ENCODE results near the gene AFF2. TPM values are rescaled to one million over a fixed set of nuclear protein-coding genes. Genes with fewer than 3 reads are reported as not detected.

Gene AFF2
- total and polyA plus RNA-seq, 8 donors: 0.10 to 84.0 (median 0.72) TPM; not detected in 3

GRCh38 chrX:148582353-148582752 lies 81.9 kb downstream of the AFF2 start:
- TF ChIP-seq POLR2A (IDR thresholded peaks at IDR 0.05) (no peak), CTCF (IDR thresholded peaks at IDR 0.05) (no peak), EP300 (IDR thresholded peaks at IDR 0.05) (no peak), POLR2AphosphoS5 (IDR thresholded peaks at IDR 0.05) (no peak)
- intact Hi-C loops (cut with DNase I; ENCODE audit: low total_unique reads): no loop called here
- H3K4me3 ChIP-seq: no peak overlapping the region
- H3K36me3 ChIP-seq: no peaks in the 10 kb centered on the region
- H3K27ac ChIP-seq: no peak overlapping the region
- H3K27me3 ChIP-seq: no peaks in the 10 kb centered on the region
- H3K9me3 ChIP-seq: no peaks in the 10 kb centered on the region
- no peak for DNase-seq
- H3K4me1 ChIP-seq: no peaks in the 10 kb centered on the region

GRCh38 chrX:148588649-148589310 lies 88.4 kb downstream of the AFF2 start:
- intact Hi-C loops (cut with DNase I; ENCODE audit: low total_unique reads): no loop called here

GRCh38 chrX:148592595-148592994 lies 92.2 kb downstream of the AFF2 start:
- no peaks in the 10 kb centered on the region for H3K36me3 ChIP-seq
- TF ChIP-seq POLR2AphosphoS5 (IDR thresholded peaks at IDR 0.05): no peak
- TF ChIP-seq POLR2A (IDR thresholded peaks at IDR 0.05): no peak
- no peak for TF ChIP-seq CTCF (IDR thresholded peaks at IDR 0.05)
- no peak for TF ChIP-seq EP300 (IDR thresholded peaks at IDR 0.05)
- intact Hi-C loops (cut with DNase I; ENCODE audit: low total_unique reads): no loop called here

More at GRCh38 chrX:148588649-148589310, 88.4 kb downstream of the AFF2 start:
- Histone ChIP-seq H3K36me3 (no peaks in the 10 kb centered on the region), H3K4me1 (no peaks in the 10 kb centered on the region), H3K27me3 (no peaks in the 10 kb centered on the region), H3K27ac (no peak overlapping the region), H3K9me3 (no peaks in the 10 kb centered on the region), H3K4me3 (no peak overlapping the region)
- no peak for TF ChIP-seq POLR2A (IDR thresholded peaks at IDR 0.05)
- TF ChIP-seq EP300 (IDR thresholded peaks at IDR 0.05): no peak
- no peak for TF ChIP-seq CTCF (IDR thresholded peaks at IDR 0.05)
- TF ChIP-seq POLR2AphosphoS5 (IDR thresholded peaks at IDR 0.05): no peak
- WGBS, 5 donors: 78 to 83% (median 80%) methylated on average over 6 of the region's 6 CpGs
- no peak for DNase-seq

GRCh38 chrX:148593146-148593545 lies 92.7 kb downstream of the AFF2 start:
- H3K4me1 ChIP-seq: no peaks in the 10 kb centered on the region
- H3K27ac ChIP-seq: no peak overlapping the region
- WGBS, 5 donors: 65 to 87% (median 66%) methylated on average over 2 of the region's 2 CpGs
- DNase-seq: no peak
- H3K36me3 ChIP-seq: no peaks in the 10 kb centered on the region
- no peak overlapping the region for H3K4me3 ChIP-seq
- intact Hi-C loops (cut with DNase I; ENCODE audit: low total_unique reads): no loop called here
- no peaks in the 10 kb centered on the region for H3K9me3 ChIP-seq
- no peaks in the 10 kb centered on the region for H3K27me3 ChIP-seq
- no peak for TF ChIP-seq CTCF (IDR thresholded peaks at IDR 0.05)

More at GRCh38 chrX:148592595-148592994, 92.2 kb downstream of the AFF2 start:
- Histone ChIP-seq H3K9me3 (no peaks in the 10 kb centered on the region), H3K4me1 (no peaks in the 10 kb centered on the region), H3K27ac (no peak overlapping the region), H3K27me3 (no peaks in the 10 kb centered on the region), H3K4me3 (no peak overlapping the region)
- DNase-seq: no peak
- WGBS, 5 donors: 22 to 74% (median 37%) methylated on average over 1 of the region's 1 CpG; no CpG with 5 or more reads in 1 of the 5 donors
